ENCODE results near the gene PCP2. TPM values are rescaled to one million over a fixed set of nuclear protein-coding genes. Genes with fewer than 3 reads are reported as not detected.

The PCP2 gene
- total RNA-seq, 3 donors from 2014 or later (not counting 1 experiment from before 2014, with no cell fraction given): 5.4 to 8.4 (median 7.7) TPM

GRCh38 chr19:7596211-7596937 is 37.1 kb downstream of the PCP2 start:
- peak in 1 of 3 donors; percentile 34 for ATAC-seq
- intact Hi-C loops (cut with micrococcal nuclease): no loop called here
- Mint-ChIP-seq H3K27ac (no peak overlapping the region), H3K27me3 (ENCODE audit: low read depth in 2 of 2) (peaks cover 38 to 40% of the 10 kb centered on the region in 2 donors), H3K4me1 (peaks cover 5 to 10% of the 10 kb centered on the region in 2 donors), H3K36me3 (no peaks in the 10 kb centered on the region), H3K9me3 (no peaks in the 10 kb centered on the region), H3K4me3 (peak overlapping the region; percentile 74)
- Histone ChIP-seq H3K36me3 (ENCODE audit: control insufficient read depth, insufficient read depth, low read length) (no peaks in the 10 kb centered on the region), H3K9me3 (ENCODE audit: control insufficient read depth, insufficient read depth, low read length) (no peaks in the 10 kb centered on the region), H3K4me1 (ENCODE audit: control insufficient read depth, insufficient read depth, low read length) (peaks cover 8% of the 10 kb centered on the region), H3K27me3 (ENCODE audit: control insufficient read depth, insufficient read depth, low read length) (peaks cover 26% of the 10 kb centered on the region), H3K4me3 (ENCODE audit: low read length) (no peak overlapping the region), H3K27ac (ENCODE audit: low read length) (no peak overlapping the region)
- DNase-seq: peak in 1 of 2 donors; percentile 32
- no peak for TF ChIP-seq CTCF (IDR thresholded peaks at IDR 0.05)
- 5% methylated on average over 70 of the region's 70 CpGs for WGBS (ENCODE audit: insufficient coverage)

- no peak within 1 kb of the TSS for H3K27ac ChIP-seq (ENCODE audit: low read length)
- Mint-ChIP-seq H3K27me3 (ENCODE audit: low read depth in 2 of 2) (peaks cover 38 to 40% of the 10 kb centered on the region in 2 donors), H3K4me3 (peak within 1 kb of the TSS; percentile 74), H3K27ac (no peak within 1 kb of the TSS), H3K4me1 (peaks cover 5 to 10% of the 10 kb centered on the region in 2 donors), H3K9me3 (no peaks in the 10 kb centered on the region), H3K36me3 (no peaks in the 10 kb centered on the region)
- H3K4me1 ChIP-seq (ENCODE audit: control insufficient read depth, insufficient read depth, low read length): peaks cover 8% of the 10 kb centered on the region
- under 1% methylated on average over 78 of the region's 78 CpGs for WGBS (ENCODE audit: insufficient coverage)
- H3K27me3 ChIP-seq (ENCODE audit: control insufficient read depth, insufficient read depth, low read length): peaks cover 26% of the 10 kb centered on the region
- H3K36me3 ChIP-seq (ENCODE audit: control insufficient read depth, insufficient read depth, low read length): no peaks in the 10 kb centered on the region
- intact Hi-C loops (cut with micrococcal nuclease): no loop called here
- peak in 1 of 2 donors; percentile 51 for DNase-seq
- TF ChIP-seq CTCF (IDR thresholded peaks at IDR 0.05): no peak
- no peak within 1 kb of the TSS for H3K4me3 ChIP-seq (ENCODE audit: low read length)
- peak; percentile 65 to 85 (median 82) for ATAC-seq
- H3K9me3 ChIP-seq (ENCODE audit: control insufficient read depth, insufficient read depth, low read length): no peaks in the 10 kb centered on the region
These were observed 37.9 kb downstream of the PCP2 start, which contains the start of gene CAMSAP3 for GRCh38 chr19:7595466-7596133. TSS of gene CAMSAP3 (plus strand) at chr19:7595863. CDS start at chr19:7596003, 140 bp downstream.

- TF ChIP-seq CTCF (IDR thresholded peaks at IDR 0.05): no peak
- Histone ChIP-seq H3K4me3 (ENCODE audit: low read length) (no peak overlapping the region), H3K27ac (ENCODE audit: low read length) (no peak overlapping the region), H3K4me1 (ENCODE audit: control insufficient read depth, insufficient read depth, low read length) (peaks cover under 1% of the 10 kb centered on the region), H3K27me3 (ENCODE audit: control insufficient read depth, insufficient read depth, low read length) (peaks cover 6% of the 10 kb centered on the region), H3K36me3 (ENCODE audit: control insufficient read depth, insufficient read depth, low read length) (no peaks in the 10 kb centered on the region), H3K9me3 (ENCODE audit: control insufficient read depth, insufficient read depth, low read length) (no peaks in the 10 kb centered on the region)
- 70% methylated on average over 8 of the region's 8 CpGs for WGBS (ENCODE audit: insufficient coverage)
- H3K4me3 Mint-ChIP-seq: no peak overlapping the region
- ATAC-seq (no peak), DNase-seq (no peak)
- peaks cover 3% of the 10 kb centered on the region in 2 donors for H3K4me1 Mint-ChIP-seq
- no peaks in the 10 kb centered on the region for H3K9me3 Mint-ChIP-seq
- H3K36me3 Mint-ChIP-seq: no peaks in the 10 kb centered on the region
- intact Hi-C loops (cut with micrococcal nuclease): no loop called here
- peaks cover 18 to 19% of the 10 kb centered on the region in 2 donors for H3K27me3 Mint-ChIP-seq (ENCODE audit: low read depth in 2 of 2)
- no peak overlapping the region for H3K27ac Mint-ChIP-seq
These were observed 43.3 kb downstream of the PCP2 start for GRCh38 chr19:7590256-7590655.
